ENCODE measurements around the gene B4GALNT3. TPM values are rescaled to one million over a fixed set of nuclear protein-coding genes. Genes with fewer than 3 reads are reported as not detected.

The B4GALNT3 gene
- total and polyA plus RNA-seq, 2 of the 13 experiments (the other 11 are each of a cell fraction or from before 2014, with no cell fraction given) = 3.2 to 4.4 TPM

GRCh38 chr12:565589-566105 is 105.9 kb downstream of the B4GALNT3 start:
- H3K27me3 ChIP-seq (ENCODE audit: control insufficient read depth in 1 of 2, insufficient read depth in 2 of 2, low read length in 2 of 2) = peaks cover under 1 to 2% of the 10 kb centered on the region in 2 experiments; a peak in 2 of 5 replicates
- no peak overlapping the region for H3K27ac ChIP-seq (ENCODE audit: extremely low read length, insufficient read depth, low read length)
- H3K4me1 ChIP-seq (ENCODE audit: insufficient read depth, low read length) = peaks cover 22% of the 10 kb centered on the region
- intact Hi-C loops (cut with micrococcal nuclease; ENCODE audit: unreplicated experiment) = no loop called here
- no peak overlapping the region for H2AFZ ChIP-seq (ENCODE audit: low read length)
- no TSS peak for BruUV-seq (replicated peaks)
- ATAC-seq (no peak), FAIRE-seq (no peak), DNase-seq (ENCODE audit: low spot score) (no peak)
- no peaks in the 10 kb centered on the region for H3K9me3 ChIP-seq (ENCODE audit: low read length)
- 83% methylated on average over 14 of the region's 21 CpGs for WGBS (ENCODE audit: low lambda C conversion rate)
- in situ Hi-C loops (cut with HindIII; ENCODE audit: extremely low pct_ligation_motif_present, low pct_unique_long_range_greater_than_20kb) = loop anchor here (5.0 to 25.0 kb wide), 4 partner anchors 319 to 1022 kb away; partner anchors contain the start of genes FBXL14 and RAD52
- no peak overlapping the region for H3K4me2 ChIP-seq (ENCODE audit: low read depth, low read length)
- H3K79me2 ChIP-seq (ENCODE audit: insufficient read depth, low read length) = no peaks in the 10 kb centered on the region
- no peak overlapping the region for H3K4me3 ChIP-seq (replicated peaks in 1 of 3; ENCODE audit: insufficient read depth in 1 of 3, low read depth in 2 of 3, low read length in 3 of 3)
- no peak overlapping the region for H3K9ac ChIP-seq (ENCODE audit: insufficient read depth, low read depth, low read length)
- no peaks in the 10 kb centered on the region for H4K20me1 ChIP-seq (ENCODE audit: insufficient read depth, low read length)
- ChIA-PET POLR2A (no interaction called here), CTCF (ENCODE audit: low intra/inter-chr PET ratio, low total read pairs) (no interaction called here)
- TF ChIP-seq, protein P1, sequence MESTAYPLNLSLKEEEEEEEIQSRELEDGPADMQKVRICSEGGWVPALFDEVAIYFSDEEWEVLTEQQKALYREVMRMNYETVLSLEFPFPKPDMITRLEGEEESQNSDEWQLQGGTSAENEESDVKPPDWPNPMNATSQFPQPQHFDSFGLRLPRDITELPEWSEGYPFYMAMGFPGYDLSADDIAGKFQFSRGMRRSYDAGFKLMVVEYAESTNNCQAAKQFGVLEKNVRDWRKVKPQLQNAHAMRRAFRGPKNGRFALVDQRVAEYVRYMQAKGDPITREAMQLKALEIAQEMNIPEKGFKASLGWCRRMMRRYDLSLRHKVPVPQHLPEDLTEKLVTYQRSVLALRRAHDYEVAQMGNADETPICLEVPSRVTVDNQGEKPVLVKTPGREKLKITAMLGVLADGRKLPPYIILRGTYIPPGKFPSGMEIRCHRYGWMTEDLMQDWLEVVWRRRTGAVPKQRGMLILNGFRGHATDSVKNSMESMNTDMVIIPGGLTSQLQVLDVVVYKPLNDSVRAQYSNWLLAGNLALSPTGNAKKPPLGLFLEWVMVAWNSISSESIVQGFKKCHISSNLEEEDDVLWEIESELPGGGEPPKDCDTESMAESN (CRISPR knock-in tag; conservative IDR thresholded peaks at IDR 0.05) = no peak
- TF ChIP-seq, protein P2, sequence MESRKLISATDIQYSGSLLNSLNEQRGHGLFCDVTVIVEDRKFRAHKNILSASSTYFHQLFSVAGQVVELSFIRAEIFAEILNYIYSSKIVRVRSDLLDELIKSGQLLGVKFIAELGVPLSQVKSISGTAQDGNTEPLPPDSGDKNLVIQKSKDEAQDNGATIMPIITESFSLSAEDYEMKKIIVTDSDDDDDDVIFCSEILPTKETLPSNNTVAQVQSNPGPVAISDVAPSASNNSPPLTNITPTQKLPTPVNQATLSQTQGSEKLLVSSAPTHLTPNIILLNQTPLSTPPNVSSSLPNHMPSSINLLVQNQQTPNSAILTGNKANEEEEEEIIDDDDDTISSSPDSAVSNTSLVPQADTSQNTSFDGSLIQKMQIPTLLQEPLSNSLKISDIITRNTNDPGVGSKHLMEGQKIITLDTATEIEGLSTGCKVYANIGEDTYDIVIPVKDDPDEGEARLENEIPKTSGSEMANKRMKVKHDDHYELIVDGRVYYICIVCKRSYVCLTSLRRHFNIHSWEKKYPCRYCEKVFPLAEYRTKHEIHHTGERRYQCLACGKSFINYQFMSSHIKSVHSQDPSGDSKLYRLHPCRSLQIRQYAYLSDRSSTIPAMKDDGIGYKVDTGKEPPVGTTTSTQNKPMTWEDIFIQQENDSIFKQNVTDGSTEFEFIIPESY (CRISPR knock-in tag; IDR thresholded peaks at IDR 0.05) = peak; percentile 74
- H3K36me3 ChIP-seq (replicated peaks in 1 of 2; ENCODE audit: control insufficient read depth in 1 of 2, insufficient read depth in 2 of 2, low read length in 2 of 2) = no peaks in the 10 kb centered on the region
